ENCODE results near the gene TMPRSS5. TPM values are rescaled to one million over a fixed set of nuclear protein-coding genes. Genes with fewer than 3 reads are reported as not detected.
"Not testable (repeated sequence)": the region's sequence is repeated elsewhere in the genome, so short reads cannot be mapped to it uniquely, and the experiment has no call there.

The TMPRSS5 gene
- total RNA-seq, 1 experiment from 2014 or later, result 0.12 TPM

DNA sequence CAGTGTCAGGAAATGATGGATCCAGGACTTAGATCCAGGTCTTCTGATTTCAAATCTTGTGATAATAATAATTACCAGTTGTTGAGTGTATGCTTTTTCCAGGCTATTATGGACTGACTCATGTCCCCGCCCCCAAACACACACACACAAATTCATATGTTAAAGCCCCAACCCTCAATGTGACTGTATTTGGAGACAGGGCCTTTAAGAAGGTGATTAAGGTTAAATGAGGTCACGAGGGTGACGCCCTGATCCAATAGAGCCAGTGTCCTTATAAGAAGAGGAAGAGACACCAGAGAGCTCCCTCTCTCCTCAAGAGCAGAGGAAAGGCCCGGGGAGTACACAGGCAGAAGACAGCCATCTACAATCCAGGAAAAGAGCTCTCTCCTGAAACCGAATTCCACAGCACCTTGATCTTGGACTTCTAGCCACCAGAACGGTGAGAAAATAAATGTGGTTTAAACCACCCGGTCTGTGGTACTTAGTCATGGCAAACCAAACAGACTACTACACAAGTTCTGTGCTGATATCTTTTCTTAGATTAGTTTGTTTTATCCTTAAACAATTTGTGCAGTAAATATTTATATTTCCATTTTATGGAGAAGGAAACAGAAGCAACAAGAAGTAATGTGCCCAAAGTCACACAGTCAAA lies 8.2 kb downstream of the TMPRSS5 start:
- peak; percentile 20 for DNase-seq (ENCODE audit: low read depth)

DNA sequence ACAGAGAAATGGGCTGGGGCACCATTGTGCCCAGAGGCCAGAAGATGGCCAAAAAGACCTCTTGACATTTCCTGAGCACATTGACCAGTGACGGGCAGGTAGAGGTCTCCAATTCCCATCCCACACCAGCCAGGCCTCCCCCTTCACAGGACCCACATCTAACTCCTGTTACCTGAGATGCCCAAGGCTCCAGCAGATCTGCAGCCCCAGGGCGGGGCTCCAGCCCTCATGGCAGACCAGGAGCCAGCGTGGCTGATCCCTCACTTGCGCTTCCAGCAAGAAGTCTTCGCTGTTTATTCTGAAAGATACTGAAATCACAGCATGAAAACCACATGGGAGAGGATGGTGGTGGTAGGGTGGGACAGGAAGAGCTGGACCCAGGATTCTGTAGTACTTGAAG lies 9.0 kb downstream of the TMPRSS5 start:
- DNase-seq (ENCODE audit: low read depth), result no peak

DNA sequence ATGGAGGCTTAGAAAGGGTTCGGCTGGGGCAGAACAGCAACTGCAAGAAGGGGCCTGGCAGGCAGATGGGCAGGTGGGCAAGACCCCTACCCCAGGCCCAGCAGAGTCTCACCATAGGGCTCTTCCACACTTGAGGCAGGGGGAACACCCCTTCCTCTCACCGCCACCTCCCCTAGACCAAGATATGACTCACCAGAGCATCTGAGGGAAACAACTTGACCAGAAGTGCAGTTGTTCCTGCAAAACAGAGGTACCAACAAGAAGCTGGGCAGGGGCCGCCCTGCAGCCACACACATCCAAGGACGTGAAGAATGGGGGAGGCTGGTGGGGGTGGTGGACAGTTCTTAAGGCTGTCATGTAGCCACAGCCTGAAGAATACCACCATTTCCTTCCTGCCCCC lies 10.9 kb downstream of the TMPRSS5 start:
- no peak for DNase-seq (ENCODE audit: low read depth)

- no peak for DNase-seq (ENCODE audit: low read depth)
These were observed 11.7 kb downstream of the TMPRSS5 start for GRCh38 chr11:113694390-113694789.

GRCh38 chr11:113693030-113693429 lies 13.1 kb downstream of the TMPRSS5 start:
- no peak for DNase-seq (ENCODE audit: low read depth)

GRCh38 chr11:113690619-113691569 lies 15.2 kb downstream of the TMPRSS5 start:
- peak; percentile 94 for DNase-seq (ENCODE audit: low read depth)

- DNase-seq (ENCODE audit: low read depth), result no peak
These were observed 16.1 kb downstream of the TMPRSS5 start for GRCh38 chr11:113689768-113690618.

DNA sequence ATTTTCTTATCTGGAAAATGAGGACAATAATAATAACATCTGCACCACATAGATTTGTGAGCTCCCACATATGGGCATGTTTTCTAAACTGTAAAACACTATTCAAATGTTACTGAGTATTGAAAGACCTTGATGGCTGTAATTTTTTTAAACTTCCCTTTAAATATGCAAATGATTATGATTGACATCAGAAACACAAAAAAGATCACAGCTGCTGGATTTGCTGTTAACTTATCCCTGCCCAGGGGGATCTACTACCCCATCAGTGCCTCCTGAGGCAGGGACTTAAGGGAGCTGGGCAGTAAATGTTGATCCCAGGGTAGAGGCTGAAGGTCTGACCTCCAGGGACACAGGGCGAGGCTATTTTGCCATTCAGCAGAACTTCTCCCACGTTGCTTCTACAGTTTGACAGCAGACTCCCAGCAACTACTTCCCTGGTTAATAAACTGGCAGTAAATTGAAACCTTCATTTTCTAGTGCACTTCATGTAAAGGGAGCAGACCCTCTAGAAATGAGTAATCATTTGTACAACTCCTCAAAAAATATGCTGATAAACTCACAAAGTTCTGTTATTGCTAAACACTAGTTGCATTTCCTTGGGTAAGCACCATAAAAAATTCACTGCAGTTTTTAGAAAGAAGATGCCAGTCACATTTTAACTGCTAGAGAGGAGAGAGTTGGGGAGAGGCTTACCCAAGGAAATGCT lies 20.3 kb downstream of the TMPRSS5 start:
- DNase-seq (ENCODE audit: low read depth), result no peak

- no peak for DNase-seq (ENCODE audit: low read depth)
These were observed 21.6 kb downstream of the TMPRSS5 start for GRCh38 chr11:113684496-113684895.

GRCh38 chr11:113683481-113684046 lies 22.5 kb downstream of the TMPRSS5 start:
- no peak for DNase-seq (ENCODE audit: low read depth)

- peak; percentile 15 for DNase-seq (ENCODE audit: low read depth)
These were observed 24.2 kb downstream of the TMPRSS5 start for GRCh38 chr11:113681711-113682413.

GRCh38 chr11:113681282-113681681 lies 24.8 kb downstream of the TMPRSS5 start:
- no peak for DNase-seq (ENCODE audit: low read depth)

- no peak for DNase-seq (ENCODE audit: low read depth)
These were observed 28.4 kb downstream of the TMPRSS5 start for GRCh38 chr11:113677685-113678084.

DNA sequence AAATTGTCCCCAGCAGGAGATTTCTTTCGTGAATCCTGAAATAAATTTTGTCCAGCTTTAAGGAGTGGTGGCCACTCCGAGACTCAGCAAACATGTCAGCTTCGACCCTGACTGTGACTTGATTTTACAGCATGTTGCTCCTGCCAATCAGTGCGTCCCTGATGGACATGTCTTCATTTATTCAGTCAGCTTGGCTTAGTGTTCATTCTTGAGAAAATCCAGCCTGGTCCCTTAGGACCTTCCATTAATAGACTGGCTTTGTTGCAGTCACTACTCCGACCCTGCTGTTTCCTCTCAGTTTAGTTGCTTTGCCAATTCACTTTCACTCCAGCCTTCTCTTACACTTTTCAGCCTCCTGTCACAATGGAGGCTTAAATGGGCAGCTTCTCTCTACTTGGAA lies 30.5 kb downstream of the TMPRSS5 start:
- DNase-seq (ENCODE audit: low read depth), result peak; percentile 36

GRCh38 chr11:113675003-113675561 lies 31.0 kb downstream of the TMPRSS5 start:
- DNase-seq (ENCODE audit: low read depth), result peak; percentile 99

DNA sequence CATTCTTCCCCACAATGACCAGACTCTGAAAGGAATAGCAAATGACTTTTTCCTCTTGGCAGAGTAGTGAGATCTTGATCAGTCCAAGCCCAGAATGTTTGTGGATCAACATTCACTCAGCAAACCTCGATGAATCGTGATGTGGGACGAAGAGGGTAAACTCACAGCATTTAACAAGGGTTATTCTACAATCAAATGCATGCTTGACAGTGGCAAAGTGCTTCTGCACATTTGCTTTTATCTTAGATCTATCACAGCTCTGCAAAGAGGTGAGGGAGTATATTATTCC lies 31.8 kb downstream of the TMPRSS5 start:
- DNase-seq (ENCODE audit: low read depth), result peak; percentile 22

GRCh38 chr11:113673550-113674396 lies 32.3 kb downstream of the TMPRSS5 start:
- DNase-seq (ENCODE audit: low read depth), result peak; percentile 19

- DNase-seq (ENCODE audit: low read depth), result not testable (repeated sequence)
These were observed 34.2 kb downstream of the TMPRSS5 start for GRCh38 chr11:113671914-113672313.

DNA sequence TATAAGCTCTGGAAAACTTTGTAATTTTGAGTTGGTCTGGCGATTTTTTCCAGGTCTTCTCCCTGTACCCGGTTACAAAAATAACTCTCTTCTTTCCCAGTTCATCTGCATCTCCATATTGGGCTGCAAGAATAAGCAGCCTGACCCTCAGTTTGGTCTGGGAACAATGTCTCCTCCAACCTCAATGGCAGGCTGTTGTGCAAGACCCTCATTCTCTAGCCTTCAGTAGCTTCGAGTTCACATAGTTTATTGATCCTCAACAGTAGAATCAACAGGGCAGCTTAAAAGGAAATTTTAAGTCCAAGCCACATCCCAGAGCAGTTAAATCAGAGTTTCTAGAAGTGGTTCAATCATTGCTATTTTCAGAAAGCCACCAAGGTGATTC lies 35.3 kb downstream of the TMPRSS5 start:
- no peak for DNase-seq (ENCODE audit: low read depth)
